ENCODE measurements around the gene CALHM4.

GRCh38 chr6:116512111-116512559, 41.4 kb upstream of the CALHM4 start:
- TF ChIP-seq POLR2A (IDR thresholded peaks at IDR 0.05) (no peak), CTCF (IDR thresholded peaks at IDR 0.05) (no peak), POLR2AphosphoS5 (IDR thresholded peaks at IDR 0.05) (no peak), EP300 (IDR thresholded peaks at IDR 0.05) (no peak)

Data from gastroesophageal sphincter (tissue), 3 donors.